OCI-LY7 (cell line): ENCODE data around the gene TMEM182. TPM values are rescaled to one million over a fixed set of nuclear protein-coding genes. Genes with fewer than 3 reads are reported as not detected.

Experiments
- BruUV-seq: library from RNA; stranded (reverse); fragments of 400-500 nt; replicated peaks from 2 replicates; lab custom pipeline; 2021; lab: Mats Ljungman, UMichigan
- CTCF ChIA-PET: fragments of 300-600 bp; sonication (Branson Sonifier 250); formaldehyde crosslinking; loops from one replicate; lab custom pipeline; 2022; ENCODE audit warnings: antibody characterized with exemption; ENCODE audit not compliant: unreplicated experiment; lab: Charles Lee
- POLR2A ChIA-PET: fragments of 300-600 bp; sonication (Branson Sonifier 250); formaldehyde crosslinking; loops from one replicate; lab custom pipeline; 2022; ENCODE audit warnings: antibody characterized with exemption; lab: Charles Lee
- DNase-seq: peaks from one replicate; pipeline ENCODE4 v3.0.0-alpha.2; 2015; ENCODE audit warnings: low spot score
- H2AFZ ChIP-seq: fragments of 200-600 bp; sonication (generic), shearing (Covaris generic); 2 replicates; pipeline ENCODE4 v1.6.1; 2014; ENCODE audit warnings: mild to moderate bottlenecking, antibody characterized with exemption, low read length, moderate library complexity
- H3K27ac ChIP-seq: fragments of 200-600 bp; sonication (generic); 2 replicates; pipeline ENCODE4 v1.5.1; 2014; ENCODE audit warnings: mixed run types, low read depth, mild to moderate bottlenecking, moderate library complexity, low read length, inconsistent platforms; ENCODE audit not compliant: poor library complexity, severe bottlenecking
- H3K36me3 ChIP-seq: fragments of 200-600 bp; sonication (generic); 2 replicates; pipeline ENCODE4 v1.6.1; 2014; ENCODE audit warnings: mild to moderate bottlenecking, antibody characterized with exemption, low read length, moderate library complexity, mixed read lengths; ENCODE audit not compliant: insufficient read depth
- H3K4me1 ChIP-seq: fragments of 200-600 bp; sonication (generic); 2 replicates; pipeline ENCODE4 v1.5.1; 2014; ENCODE audit warnings: mild to moderate bottlenecking, low read length; ENCODE audit not compliant: insufficient read depth, poor library complexity, severe bottlenecking
- H3K4me2 ChIP-seq: fragments of 200-600 bp; sonication (generic); 2 replicates; pipeline ENCODE4 v1.6.1; 2014; ENCODE audit warnings: mild to moderate bottlenecking, low read length
- H3K4me3 ChIP-seq: fragments of 200-600 bp; sonication (generic); 2 replicates; pipeline ENCODE4 v1.5.1; 2014; ENCODE audit warnings: mild to moderate bottlenecking, low read depth, low read length; ENCODE audit not compliant: poor library complexity, severe bottlenecking
- H3K79me2 ChIP-seq: fragments of 200-600 bp; sonication (generic); 2 replicates; pipeline ENCODE4 v1.6.1; 2016; ENCODE audit warnings: low read depth, mild to moderate bottlenecking, low read length, moderate library complexity, mixed read lengths; ENCODE audit not compliant: insufficient read depth
- H3K9me2 ChIP-seq: fragments of 200-600 bp; sonication (generic); 2 replicates; pipeline ENCODE4 v1.6.1; 2016; ENCODE audit warnings: mild to moderate bottlenecking, low read length, mixed read lengths; ENCODE audit not compliant: insufficient read depth
- H3K9me3 ChIP-seq: fragments of 200-600 bp; sonication (generic); 2 replicates; pipeline ENCODE4 v1.6.1; 2014; ENCODE audit warnings: mild to moderate bottlenecking, mixed run types, low read length, mixed read lengths
- H4K20me1 ChIP-seq: fragments of 200-600 bp; sonication (generic); 2 replicates; pipeline ENCODE4 v1.6.1; 2014; ENCODE audit warnings: mild to moderate bottlenecking, antibody characterized with exemption, low read length, moderate library complexity, mixed read lengths; ENCODE audit not compliant: insufficient read depth
- EZH2phosphoT487 ChIP-seq: fragments of 200-600 bp; sonication (generic); IDR thresholded peaks from 2 replicates; pipeline ENCODE4 v1.6.1; 2018; ENCODE audit warnings: low read depth, borderline replicate concordance, mild to moderate bottlenecking, mixed run types, antibody characterized with exemption, low read length, moderate library complexity, mixed read lengths
- intact Hi-C: fragments of 100-400 bp; cut with micrococcal nuclease; formaldehyde crosslinking; loops from one replicate; pipeline ENCODE4 v1.10.0; 2022; ENCODE audit not compliant: unreplicated experiment
- total RNA-seq, 2 experiments: library from RNA; depleted of rRNA in 1 of 2; stranded (reverse); fragments of >200 nt in 1 of 2; shearing (Covaris generic) in 1 of 2; gene quantifications; 2 replicates each; pipeline ENCODE4 v1.2.3, GENCODE V29; 2014 to 2022
- TF ChIP-seq, protein P1 (sequence below): fragments of 200-600 bp; sonication (generic); conservative IDR thresholded peaks from 2 replicates; pipeline ENCODE4 v1.5.1; 2014; ENCODE audit warnings: mild to moderate bottlenecking, antibody characterized with exemption, low read length, moderate library complexity, mixed read lengths

The TMEM182 gene
- total RNA-seq, 2 experiments from 2014 or later, result 2.1 to 3.2 TPM

GRCh38 chr2:102809291-102810189, 47.7 kb downstream of the TMEM182 start:
- no peaks in the 10 kb centered on the region for H3K36me3 ChIP-seq
- H3K79me2 ChIP-seq, result no peaks in the 10 kb centered on the region
- H3K4me2 ChIP-seq, result no peak overlapping the region
- TF ChIP-seq, protein P1, sequence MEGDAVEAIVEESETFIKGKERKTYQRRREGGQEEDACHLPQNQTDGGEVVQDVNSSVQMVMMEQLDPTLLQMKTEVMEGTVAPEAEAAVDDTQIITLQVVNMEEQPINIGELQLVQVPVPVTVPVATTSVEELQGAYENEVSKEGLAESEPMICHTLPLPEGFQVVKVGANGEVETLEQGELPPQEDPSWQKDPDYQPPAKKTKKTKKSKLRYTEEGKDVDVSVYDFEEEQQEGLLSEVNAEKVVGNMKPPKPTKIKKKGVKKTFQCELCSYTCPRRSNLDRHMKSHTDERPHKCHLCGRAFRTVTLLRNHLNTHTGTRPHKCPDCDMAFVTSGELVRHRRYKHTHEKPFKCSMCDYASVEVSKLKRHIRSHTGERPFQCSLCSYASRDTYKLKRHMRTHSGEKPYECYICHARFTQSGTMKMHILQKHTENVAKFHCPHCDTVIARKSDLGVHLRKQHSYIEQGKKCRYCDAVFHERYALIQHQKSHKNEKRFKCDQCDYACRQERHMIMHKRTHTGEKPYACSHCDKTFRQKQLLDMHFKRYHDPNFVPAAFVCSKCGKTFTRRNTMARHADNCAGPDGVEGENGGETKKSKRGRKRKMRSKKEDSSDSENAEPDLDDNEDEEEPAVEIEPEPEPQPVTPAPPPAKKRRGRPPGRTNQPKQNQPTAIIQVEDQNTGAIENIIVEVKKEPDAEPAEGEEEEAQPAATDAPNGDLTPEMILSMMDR, result no peak
- TF ChIP-seq EZH2phosphoT487, result no peak
- no peaks in the 10 kb centered on the region for H3K4me1 ChIP-seq
- no peaks in the 10 kb centered on the region for H3K9me3 ChIP-seq
- no peak for DNase-seq
- H3K9me2 ChIP-seq, result no peaks in the 10 kb centered on the region
- no peak overlapping the region for H2AFZ ChIP-seq
- no TSS peak for BruUV-seq
- no peaks in the 10 kb centered on the region for H4K20me1 ChIP-seq
- CTCF ChIA-PET, result no interaction called here
- POLR2A ChIA-PET, result interaction anchor here (0.9 kb wide), 1 partner anchor 8 kb away, joined by 4 read pairs; no protein-coding TSS in a partner anchor
- intact Hi-C loops, result no loop called here
- H3K4me3 ChIP-seq, result no peak overlapping the region
- no peak overlapping the region for H3K27ac ChIP-seq

- no peak overlapping the region for H2AFZ ChIP-seq
- POLR2A ChIA-PET, result no interaction called here
- H3K36me3 ChIP-seq, result no peaks in the 10 kb centered on the region
- no peaks in the 10 kb centered on the region for H3K9me2 ChIP-seq
- no peak overlapping the region for H3K4me2 ChIP-seq
- CTCF ChIA-PET, result no interaction called here
- no peaks in the 10 kb centered on the region for H3K79me2 ChIP-seq
- TF ChIP-seq EZH2phosphoT487, result no peak
- TF ChIP-seq, protein P1, result no peak
- H3K4me3 ChIP-seq, result no peak overlapping the region
- no peak overlapping the region for H3K27ac ChIP-seq
- intact Hi-C loops, result no loop called here
- BruUV-seq, result no TSS peak
- no peak for DNase-seq
- H3K9me3 ChIP-seq, result no peaks in the 10 kb centered on the region
- H4K20me1 ChIP-seq, result no peaks in the 10 kb centered on the region
- no peaks in the 10 kb centered on the region for H3K4me1 ChIP-seq
Observed at GRCh38 chr2:102815285-102815684, 53.5 kb downstream of the TMEM182 start.

DNA sequence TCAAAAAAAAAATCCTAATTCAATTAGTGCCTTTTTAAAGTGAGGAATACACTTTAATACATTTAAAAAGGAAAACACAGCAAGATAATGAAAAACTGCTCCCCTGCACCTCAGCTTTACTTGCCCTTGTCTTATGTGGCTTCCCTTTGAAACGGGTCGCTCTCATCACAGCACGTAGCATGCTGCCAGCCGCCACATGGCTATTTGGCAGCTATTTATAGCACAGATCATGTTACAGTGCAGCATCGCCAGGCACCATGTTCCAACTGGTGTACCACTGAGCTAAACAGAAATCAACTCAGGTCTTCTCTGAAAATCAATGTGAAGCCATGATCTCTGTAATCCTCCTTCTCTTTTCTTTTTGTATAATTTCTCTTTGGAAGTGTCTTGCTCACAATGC, 65.1 kb downstream of the TMEM182 start:
- no peak overlapping the region for H3K4me2 ChIP-seq
- H3K4me3 ChIP-seq, result no peak overlapping the region
- no peaks in the 10 kb centered on the region for H3K36me3 ChIP-seq
- H3K4me1 ChIP-seq, result no peaks in the 10 kb centered on the region
- POLR2A ChIA-PET, result no interaction called here
- intact Hi-C loops, result no loop called here
- no peaks in the 10 kb centered on the region for H3K79me2 ChIP-seq
- no peaks in the 10 kb centered on the region for H4K20me1 ChIP-seq
- BruUV-seq, result no TSS peak
- no peak for DNase-seq
- TF ChIP-seq, protein P1, result no peak
- no peak for TF ChIP-seq EZH2phosphoT487
- CTCF ChIA-PET, result no interaction called here
- no peaks in the 10 kb centered on the region for H3K9me3 ChIP-seq
- no peak overlapping the region for H3K27ac ChIP-seq
- no peaks in the 10 kb centered on the region for H3K9me2 ChIP-seq
- no peak overlapping the region for H2AFZ ChIP-seq
